ENCODE results near the gene KCNK1. TPM values are rescaled to one million over a fixed set of nuclear protein-coding genes. Genes with fewer than 3 reads are reported as not detected.

Gene KCNK1
- total and polyA plus RNA-seq, 2 of the 8 experiments (the other 6 are each of a cell fraction or from before 2014, with no cell fraction given), result 11.9 to 16.5 TPM

DNA sequence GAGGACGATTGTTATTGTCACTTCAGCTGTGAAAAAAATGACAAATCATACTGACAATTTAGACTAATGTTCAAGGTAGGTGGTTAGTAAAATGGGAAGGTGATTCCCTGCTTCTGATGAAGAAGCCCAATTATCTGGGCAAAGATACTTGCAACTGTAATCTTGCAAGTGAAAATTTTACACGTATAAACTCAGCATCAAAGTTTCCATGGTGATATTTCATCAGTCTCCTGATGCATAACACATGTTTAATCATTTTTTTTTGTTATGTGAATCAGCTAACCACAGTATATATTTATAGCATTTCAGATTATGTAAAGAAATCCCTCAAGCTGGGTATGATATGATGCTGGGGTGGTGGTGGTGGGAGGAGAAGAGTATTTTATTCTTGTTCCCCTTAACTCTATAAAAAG, 16.4 kb upstream of the KCNK1 start:
- no peaks in the 10 kb centered on the region for H3K4me1 ChIP-seq (replicated peaks in 1 of 4; ENCODE audit: control insufficient read depth in 3 of 4, insufficient read depth in 4 of 4, low read length in 3 of 4)
- ChIA-PET CTCF (ENCODE audit: partially characterized antibody) (interaction anchor here (1.1 to 1.4 kb wide), 2 partner anchors 79 to 157 kb away, joined by 3 to 5 read pairs; no protein-coding TSS in a partner anchor), POLR2A (ENCODE audit: partially characterized antibody) (interaction anchor here (1.2 kb wide), 1 partner anchor 240 kb away, joined by 4 read pairs; no protein-coding TSS in a partner anchor)
- H3K56ac ChIP-seq (replicated peaks; ENCODE audit: insufficient read length, low read depth, low read length), result no peak overlapping the region
- no peak overlapping the region for H3K23ac ChIP-seq (ENCODE audit: insufficient read length)
- no peak overlapping the region for H2AK5ac ChIP-seq (ENCODE audit: low read depth, low read length)
- H2AFZ ChIP-seq (ENCODE audit: low read length), result no peak overlapping the region
- H4K8ac ChIP-seq (ENCODE audit: extremely low read depth, insufficient read depth, low read length), result no peak overlapping the region
- no peaks in the 10 kb centered on the region for H3K9me3 ChIP-seq (ENCODE audit: insufficient read depth in 2 of 2, low read depth in 1 of 2, low read length in 1 of 2)
- H3K27ac ChIP-seq (ENCODE audit: low read depth, low read length), result no peak overlapping the region
- no peak overlapping the region for H2BK15ac ChIP-seq (ENCODE audit: low read length)
- no peak overlapping the region for H4K5ac ChIP-seq (ENCODE audit: insufficient read length, low read depth, low read length)
- no peak overlapping the region for H4K91ac ChIP-seq (replicated peaks; ENCODE audit: insufficient read length, low read length)
- no peak overlapping the region for H3K4me2 ChIP-seq (ENCODE audit: insufficient read depth in 1 of 2, low read depth in 2 of 2, low read length in 2 of 2)
- H3K4me3 ChIP-seq (ENCODE audit: extremely low read depth in 1 of 4, insufficient read depth in 2 of 4, low read depth in 3 of 4, low read length in 4 of 4), result no peak overlapping the region
- H2BK120ac ChIP-seq (replicated peaks; ENCODE audit: low read depth, low read length), result no peak overlapping the region
- 71% methylated on average over 2 of the region's 2 CpGs; no CpG with 5 or more reads in 1 of the 2 experiments for WGBS, 2 experiments (ENCODE audit: extremely low coverage in 1 of 2, insufficient coverage in 1 of 2, insufficient read length in 1 of 2, insufficient replicate concordance in 2 of 2, low coverage in 1 of 2, low lambda C conversion rate in 2 of 2, missing lambda C conversion rate in 1 of 2)
- H2BK20ac ChIP-seq (ENCODE audit: low read length), result no peak overlapping the region
- no peaks in the 10 kb centered on the region for H3K23me2 ChIP-seq (ENCODE audit: low read depth, low read length)
- DNase-seq (ENCODE audit: low read depth in 1 of 2, low spot score in 2 of 2), result no peak
- no peaks in the 10 kb centered on the region for H3K79me2 ChIP-seq (ENCODE audit: control insufficient read depth in 1 of 2, insufficient read depth in 2 of 2, low read length in 2 of 2)
- TF ChIP-seq KDM1A (IDR thresholded peaks at IDR 0.05; ENCODE audit: borderline replicate concordance, low read length), result no peak
- TF ChIP-seq TEAD4 (IDR thresholded peaks at IDR 0.05; ENCODE audit: low read depth, low read length), result no peak
- no peak overlapping the region for H2BK12ac ChIP-seq (ENCODE audit: low read depth, low read length)
- no peaks in the 10 kb centered on the region for H3K36me3 ChIP-seq (ENCODE audit: control insufficient read depth in 2 of 4, insufficient read depth in 4 of 4, low read length in 3 of 4)
- no peaks in the 10 kb centered on the region for H3K79me1 ChIP-seq (ENCODE audit: low read depth, low read length)
- no peak overlapping the region for H3K4ac ChIP-seq (replicated peaks; ENCODE audit: insufficient read length, low read depth, low read length)
- no peak overlapping the region for H3K14ac ChIP-seq (ENCODE audit: insufficient read length)
- no peak for FAIRE-seq
- H3K18ac ChIP-seq (ENCODE audit: extremely low read depth, low read length), result no peak overlapping the region
- H2BK5ac ChIP-seq (ENCODE audit: low read depth, low read length), result no peak overlapping the region
- no peak overlapping the region for H3K9ac ChIP-seq (replicated peaks in 1 of 4; ENCODE audit: extremely low read depth in 1 of 4, low read depth in 3 of 4, low read length in 3 of 4)
- H3K27me3 ChIP-seq (replicated peaks in 1 of 4; ENCODE audit: control insufficient read depth in 3 of 4, extremely low read depth in 1 of 4, insufficient read depth in 3 of 4, low read length in 3 of 4), result no peaks in the 10 kb centered on the region
- H4K20me1 ChIP-seq (replicated peaks in 1 of 2; ENCODE audit: control insufficient read depth in 1 of 2, insufficient read depth in 2 of 2, low read length in 2 of 2), result no peaks in the 10 kb centered on the region

Data from H1 (cell line).